ENCODE data around the gene GPR135.
A peak's percentile ranks its signal among the peaks of the same experiment; 100 is the strongest.
"Not testable (repeated sequence)": the region's sequence is repeated elsewhere in the genome, so short reads cannot be mapped to it uniquely, and the experiment has no call there.

The GPR135 gene

DNA sequence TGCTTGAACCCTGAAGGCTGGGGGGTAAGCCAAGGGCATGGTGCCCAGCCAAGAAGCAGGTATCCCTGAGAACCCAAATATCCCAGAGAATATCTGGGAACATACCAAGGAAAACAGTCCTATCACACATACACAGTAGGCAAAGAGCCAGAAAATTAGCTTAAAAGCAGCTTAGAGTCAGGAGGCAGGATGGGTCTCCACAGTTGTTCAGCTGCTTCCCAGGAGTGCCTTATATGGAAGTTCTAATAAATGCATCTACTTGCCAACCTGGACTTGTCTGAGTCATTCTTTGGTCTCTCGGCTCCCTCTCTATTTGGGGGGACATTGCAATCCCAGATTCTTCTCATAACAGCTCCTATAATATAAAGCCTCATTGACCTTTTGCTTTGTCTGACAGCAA, 9.0 kb upstream of the GPR135 start:
- DNase-seq (ENCODE audit: low spot score) = no peak

DNA sequence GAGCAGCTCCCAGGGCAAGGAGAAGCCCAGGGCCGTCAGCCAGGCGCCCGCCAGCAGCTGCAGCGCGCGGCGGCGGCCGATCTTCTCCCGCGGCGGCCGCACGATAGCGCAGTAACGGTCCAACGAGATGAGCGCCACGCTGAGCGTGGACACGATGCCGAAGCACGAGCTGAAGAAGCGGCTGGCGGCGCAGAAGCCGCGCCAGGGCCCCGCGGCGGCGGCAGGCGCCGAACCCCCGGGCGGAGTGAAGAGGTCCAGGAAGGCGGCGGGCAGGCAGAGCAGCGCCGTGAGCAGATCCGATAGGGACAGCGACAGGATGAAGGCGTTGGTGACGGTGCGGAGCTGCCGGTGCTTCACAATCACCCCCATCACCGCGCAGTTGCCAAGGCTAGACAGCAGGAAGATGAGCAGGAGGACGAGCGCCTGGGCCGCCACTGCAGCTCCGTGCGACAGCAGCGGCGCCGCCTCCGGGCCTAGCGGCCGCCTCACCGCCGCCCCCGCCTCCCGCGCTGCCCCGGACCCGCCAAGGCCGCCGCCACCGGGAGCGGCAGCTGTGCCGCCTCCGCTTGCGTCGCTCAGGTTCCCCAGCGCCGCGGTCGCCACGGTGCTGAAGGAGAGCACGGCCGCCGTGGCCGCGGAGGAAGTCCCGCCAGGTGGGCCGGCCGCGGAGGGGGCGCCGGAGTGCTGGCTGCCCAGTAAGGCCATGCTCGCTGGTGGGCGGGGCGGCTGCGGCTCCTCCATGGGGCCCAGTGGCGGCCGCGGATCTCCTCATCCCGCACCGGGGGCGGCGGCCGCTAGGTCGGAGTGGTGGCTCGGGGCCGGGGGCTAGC, 479 bp downstream of the GPR135 start:
- peak; percentile 55 for DNase-seq (ENCODE audit: low spot score)

DNA sequence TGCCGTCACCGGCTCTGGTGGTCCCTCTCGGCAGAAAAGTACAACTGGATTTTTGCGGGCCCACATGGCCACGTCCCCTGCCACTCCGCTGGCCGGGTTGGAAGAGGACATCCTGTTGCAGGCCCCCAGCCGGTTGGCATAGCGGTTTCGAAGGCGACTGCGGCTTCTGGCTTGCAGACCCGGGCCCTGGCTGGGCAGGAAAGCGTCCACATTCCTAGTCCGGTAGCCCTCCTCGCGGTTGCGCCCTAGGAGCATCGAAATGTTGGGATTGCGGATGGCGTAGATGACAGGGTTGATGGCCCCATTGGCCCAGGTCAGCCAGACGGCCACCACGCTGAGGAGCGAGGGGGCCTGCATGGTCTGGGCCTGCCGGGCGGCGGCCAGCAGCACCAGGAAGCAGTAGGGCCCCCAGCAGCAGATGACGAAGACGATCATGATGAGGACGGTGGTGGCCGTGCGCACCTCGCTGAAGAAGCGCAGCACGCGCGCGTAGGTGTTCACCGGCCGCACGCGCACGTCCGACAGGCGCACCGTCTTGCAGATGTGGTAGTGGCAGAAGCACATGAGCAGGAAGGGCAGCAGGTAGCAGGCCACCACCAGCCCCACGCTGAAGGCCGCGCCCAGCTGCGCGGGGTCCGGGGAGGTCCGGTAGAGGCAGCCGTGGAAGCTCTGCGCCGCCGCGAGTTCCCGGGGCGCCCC, 1.2 kb downstream of the GPR135 start:
- DNase-seq (ENCODE audit: low spot score) = no peak

DNA sequence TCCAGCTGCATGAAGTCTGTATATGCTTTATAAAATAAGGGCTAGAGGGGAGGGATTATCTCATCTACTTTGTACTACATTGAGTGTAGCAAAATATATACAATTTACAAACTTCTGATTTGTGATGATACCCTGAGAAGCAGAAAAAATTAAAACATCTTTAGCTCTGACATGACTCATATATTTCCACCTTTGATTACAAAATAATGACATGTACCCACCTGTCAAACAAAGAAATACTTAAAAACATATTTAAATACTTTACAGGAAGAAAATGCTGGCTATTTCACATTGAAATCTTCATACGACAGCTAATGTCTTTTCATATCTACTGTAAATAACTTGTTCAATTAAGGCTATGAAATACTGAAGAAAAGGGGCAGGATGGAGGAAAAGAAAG, 3.3 kb downstream of the GPR135 start:
- no peak for DNase-seq (ENCODE audit: low spot score)

DNA sequence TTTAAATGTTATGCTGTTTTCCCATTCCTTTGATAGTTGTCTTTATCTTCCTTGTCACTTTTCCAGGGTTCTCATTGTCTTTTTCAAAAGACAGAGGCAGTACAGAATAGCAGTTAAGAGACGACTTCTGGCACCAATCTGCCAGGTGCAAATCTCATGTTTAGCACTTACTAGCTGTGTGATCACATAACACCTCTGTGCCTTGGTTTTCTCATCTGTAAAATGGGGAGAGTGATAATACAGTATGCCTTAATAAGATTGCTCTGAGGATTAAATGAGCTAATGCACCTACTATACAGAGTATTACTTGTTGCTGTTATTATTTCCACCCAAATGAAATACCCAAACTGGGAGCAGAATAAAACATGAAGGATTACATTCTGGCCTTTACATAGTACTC, 4.8 kb downstream of the GPR135 start:
- DNase-seq (ENCODE audit: low spot score) = no peak

DNA sequence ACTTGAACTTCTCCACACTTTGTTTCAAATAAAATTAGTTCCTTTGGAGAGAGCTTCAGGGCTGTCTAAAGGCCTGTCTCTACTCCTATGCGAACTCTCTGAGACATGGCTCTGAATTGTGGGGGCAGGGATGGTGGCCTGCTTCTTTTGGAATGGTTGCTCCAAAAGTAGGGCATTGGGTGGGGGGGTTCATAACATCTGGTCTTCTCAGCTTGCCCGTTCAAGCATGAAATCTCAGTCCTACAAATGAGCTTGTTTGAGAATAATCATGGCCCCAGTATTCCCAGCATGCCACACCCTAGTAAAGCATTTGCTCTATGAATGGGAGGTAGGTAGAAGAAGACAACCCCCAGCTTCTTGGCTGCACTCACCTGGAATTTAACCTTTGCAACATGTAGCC, 6.7 kb downstream of the GPR135 start:
- no peak for DNase-seq (ENCODE audit: low spot score)

DNA sequence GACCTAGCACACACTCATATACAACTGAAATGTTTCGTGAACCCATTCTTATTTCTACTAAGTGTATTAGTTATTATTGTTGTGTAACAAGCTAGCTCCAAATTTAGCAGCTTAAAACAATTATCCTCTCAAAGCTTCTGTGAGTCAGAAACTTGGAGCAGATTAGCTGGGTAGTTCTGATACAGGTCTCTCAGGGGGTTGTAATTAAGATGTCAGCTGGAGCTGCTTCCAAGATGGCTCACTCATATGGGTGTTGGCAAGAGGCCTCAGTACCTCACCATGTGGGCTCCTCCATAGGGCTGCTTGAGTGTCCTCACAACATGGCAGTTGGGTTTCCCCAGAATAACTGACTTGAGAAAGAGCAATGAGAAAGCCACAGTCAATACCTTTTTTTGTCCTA, 9.8 kb downstream of the GPR135 start:
- DNase-seq (ENCODE audit: low spot score) = no peak

DNA sequence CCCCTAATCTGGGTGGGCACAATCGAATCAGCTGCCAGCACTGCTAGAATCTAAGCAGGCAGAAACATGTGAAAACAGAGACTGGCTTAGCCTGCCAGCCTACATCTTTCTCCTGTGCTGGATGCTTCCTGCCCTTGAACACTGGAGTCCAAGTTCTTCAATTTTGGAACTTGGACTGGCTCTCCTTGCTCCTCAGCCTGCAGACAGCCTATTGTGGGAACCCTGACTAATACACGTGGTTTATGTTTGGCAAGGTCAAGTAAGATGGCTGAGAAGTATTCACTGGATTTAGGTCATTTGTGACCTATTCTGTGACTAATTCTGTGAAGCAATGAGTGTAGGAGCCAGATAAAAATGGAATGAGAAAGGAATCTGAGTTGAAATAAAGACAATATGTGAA, 11.0 kb downstream of the GPR135 start:
- peak; percentile 75 for DNase-seq (ENCODE audit: low spot score)

DNA sequence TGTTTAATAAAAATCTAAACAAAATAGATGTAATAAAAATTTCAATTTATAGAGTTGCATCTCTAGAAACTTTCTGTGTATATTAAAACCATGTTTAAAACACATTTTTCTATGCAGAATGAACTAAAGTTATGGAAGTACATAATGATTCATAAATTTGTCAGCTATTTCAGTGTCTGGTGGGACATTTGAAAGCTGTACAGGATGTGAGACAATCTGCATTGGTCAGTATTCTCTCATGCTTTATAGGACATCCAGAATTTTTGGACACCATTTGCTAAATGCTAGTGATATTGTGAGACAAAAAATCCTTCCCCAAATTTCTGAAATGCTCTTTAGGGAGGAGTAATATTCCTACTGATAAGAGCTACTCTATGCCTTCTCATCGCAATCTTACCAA, 13.3 kb downstream of the GPR135 start:
- DNase-seq (ENCODE audit: low spot score) = no peak

DNA sequence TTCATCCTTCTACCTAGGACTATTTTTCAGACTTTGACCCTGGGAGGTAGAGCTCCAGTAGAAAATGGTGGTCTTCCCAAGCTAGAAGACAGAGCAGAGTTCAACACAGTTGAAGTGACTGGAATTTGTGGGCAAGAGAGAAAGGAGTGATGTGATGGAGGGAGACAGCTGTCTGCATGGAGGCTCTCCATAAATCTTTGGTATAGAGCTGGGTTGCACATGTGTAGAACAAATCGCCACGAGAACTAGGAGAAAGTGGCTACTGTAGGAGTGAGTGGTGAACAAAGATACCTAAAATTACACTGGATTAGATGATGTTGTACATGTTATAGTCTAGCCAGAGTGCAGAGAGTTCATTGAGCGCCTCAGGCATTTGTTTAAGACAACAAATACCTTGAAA, 14.5 kb downstream of the GPR135 start:
- no peak for DNase-seq (ENCODE audit: low spot score)

DNA sequence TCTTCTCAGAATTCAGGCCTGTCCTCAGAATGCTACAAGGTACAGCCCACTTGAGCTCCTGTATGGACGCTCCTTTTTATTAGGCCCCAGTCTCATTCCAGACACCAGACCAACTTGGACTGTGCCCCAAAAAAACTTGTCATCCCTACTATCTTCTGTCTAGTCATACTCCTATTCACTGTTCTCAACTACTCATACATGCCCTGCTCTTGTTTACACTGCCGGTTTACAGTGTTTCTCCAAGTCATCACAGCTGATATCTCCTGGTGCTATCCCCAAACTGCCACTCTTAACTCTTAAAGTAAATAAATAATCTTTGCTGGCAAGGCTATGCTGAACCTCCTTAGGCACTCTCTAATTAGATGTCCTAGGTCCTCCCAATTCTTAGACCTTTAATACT, 16.5 kb downstream of the GPR135 start:
- DNase-seq (ENCODE audit: low spot score) = not testable (repeated sequence)

DNA sequence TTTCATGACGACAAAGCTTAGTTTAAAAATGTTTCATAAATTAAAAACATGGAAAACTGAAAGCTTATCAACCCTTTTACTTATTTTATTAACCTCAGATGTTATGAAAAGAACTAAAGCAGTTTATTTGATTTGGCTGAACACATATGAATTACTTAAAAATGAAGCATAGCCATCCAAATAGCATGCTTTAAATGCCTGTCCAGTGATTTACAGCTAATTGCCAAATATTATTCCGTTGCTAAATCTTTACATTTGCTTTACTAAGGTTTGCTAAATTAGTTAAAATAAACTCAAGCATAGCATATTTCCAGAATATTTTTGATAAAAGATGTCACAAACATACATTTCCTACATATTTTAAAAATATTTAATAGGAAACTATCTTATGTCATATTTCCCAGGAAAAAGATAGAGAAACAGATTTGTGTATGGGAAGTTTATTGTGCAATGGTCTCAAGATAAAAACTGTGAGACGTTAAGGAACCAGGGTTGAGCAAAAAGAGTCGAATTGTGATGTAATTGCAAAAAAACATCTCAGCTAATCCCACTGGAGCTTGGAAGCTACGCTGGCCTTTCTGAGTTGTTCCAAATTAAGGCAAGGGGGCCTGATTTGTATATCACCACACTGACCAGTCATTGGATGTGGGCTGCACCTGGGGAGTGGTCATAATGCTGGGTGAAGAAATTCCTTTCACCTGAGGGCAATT, 25.8 kb downstream of the GPR135 start:
- DNase-seq (ENCODE audit: low spot score) = peak; percentile 30

DNA sequence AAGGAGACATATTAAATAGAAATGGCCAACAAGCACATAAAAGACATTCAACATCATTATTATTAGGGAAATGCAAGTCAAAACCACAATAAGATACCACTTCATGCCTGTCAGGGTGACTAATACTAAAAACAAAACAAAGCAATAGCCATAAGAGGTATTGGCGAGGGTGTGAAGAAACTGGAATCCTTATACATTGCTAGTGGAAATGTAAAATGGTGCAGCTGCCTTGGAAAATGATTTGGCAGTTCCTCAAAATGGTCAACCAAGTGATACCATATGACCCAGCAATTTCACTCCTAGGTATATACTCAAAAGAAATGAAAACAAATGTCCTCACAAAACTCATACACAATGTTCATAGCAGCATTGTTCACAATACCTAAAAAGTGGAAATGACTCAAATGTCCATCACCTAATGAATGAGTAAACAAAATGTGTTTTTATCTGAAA, 27.0 kb downstream of the GPR135 start:
- DNase-seq (ENCODE audit: low spot score) = no peak

DNA sequence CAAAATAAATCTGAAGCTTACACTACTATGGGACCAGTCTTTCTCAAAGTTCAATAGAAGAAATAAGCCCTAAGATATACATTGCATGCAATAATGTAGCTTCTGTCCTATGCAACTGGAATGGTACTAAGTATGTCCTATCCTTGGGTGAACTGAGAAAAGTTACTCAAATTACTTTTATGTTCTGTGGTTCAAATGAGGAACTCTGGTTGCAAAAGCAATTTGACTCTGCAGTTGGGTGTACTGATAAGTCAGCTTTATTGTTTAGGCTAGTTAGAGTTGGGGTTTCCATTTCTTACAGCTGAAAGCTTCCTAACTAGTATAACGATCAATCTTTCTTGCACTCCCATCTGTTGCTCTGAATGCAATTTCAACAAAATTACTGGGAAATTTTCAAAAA, 29.2 kb downstream of the GPR135 start:
- no peak for DNase-seq (ENCODE audit: low spot score)

DNA sequence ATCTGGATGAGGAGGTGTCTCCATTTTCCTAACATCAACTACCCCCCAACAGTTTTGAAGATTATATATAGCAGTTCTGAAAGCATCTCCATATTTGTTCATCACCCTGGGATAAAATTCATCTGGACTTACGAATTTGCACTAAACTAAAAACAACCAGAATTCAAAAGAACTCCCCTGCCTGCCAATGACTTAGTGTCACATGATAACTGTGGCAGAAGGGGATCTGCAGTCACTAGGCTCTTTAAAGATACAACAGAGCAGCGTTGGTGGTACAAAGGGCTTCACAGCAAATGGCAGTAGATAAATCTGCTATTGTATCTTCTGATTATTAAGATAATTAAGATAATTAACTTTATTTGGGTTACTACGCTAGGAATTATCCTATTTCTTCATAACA, 30.1 kb downstream of the GPR135 start:
- no peak for DNase-seq (ENCODE audit: low spot score)

DNA sequence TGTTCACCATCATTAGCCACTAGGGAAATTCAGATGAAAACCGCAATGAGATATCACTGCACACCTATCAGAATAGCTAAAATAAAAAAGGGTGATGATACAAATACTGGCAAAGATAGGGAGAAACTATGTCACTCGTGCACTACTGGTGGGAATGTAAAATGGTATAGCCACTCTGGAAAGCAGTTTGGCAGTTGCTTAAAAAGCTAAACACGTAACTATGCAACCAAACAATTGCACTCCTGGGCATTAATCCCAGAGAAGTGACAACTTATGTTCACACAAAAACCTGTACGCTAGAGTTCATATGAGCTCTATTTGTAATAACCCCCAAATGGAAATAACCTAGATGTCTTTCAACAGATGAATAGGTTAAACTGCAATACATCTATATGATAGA, 35.4 kb downstream of the GPR135 start:
- DNase-seq (ENCODE audit: low spot score) = no peak

DNA sequence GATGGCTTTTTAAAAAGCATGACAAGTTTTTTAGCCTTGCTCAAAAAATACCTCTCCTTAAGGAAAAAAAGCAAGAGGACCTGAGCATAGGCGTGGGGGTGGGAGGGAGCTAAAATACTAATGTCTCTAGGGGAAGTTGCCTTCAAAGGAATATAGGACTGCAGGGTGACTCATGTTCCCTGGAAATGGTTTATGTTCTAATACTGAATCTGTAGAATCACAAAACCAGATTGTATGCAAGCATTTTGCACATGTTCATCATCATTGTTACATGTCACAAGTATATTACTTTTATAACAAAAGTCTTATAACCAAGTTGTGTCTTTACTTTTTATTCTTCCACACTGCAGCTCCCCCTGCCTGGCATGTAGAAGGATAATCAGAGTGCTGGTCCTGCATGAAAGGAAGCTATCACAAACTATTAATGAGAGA, 36.6 kb downstream of the GPR135 start:
- DNase-seq (ENCODE audit: low spot score) = peak; percentile 68

DNA sequence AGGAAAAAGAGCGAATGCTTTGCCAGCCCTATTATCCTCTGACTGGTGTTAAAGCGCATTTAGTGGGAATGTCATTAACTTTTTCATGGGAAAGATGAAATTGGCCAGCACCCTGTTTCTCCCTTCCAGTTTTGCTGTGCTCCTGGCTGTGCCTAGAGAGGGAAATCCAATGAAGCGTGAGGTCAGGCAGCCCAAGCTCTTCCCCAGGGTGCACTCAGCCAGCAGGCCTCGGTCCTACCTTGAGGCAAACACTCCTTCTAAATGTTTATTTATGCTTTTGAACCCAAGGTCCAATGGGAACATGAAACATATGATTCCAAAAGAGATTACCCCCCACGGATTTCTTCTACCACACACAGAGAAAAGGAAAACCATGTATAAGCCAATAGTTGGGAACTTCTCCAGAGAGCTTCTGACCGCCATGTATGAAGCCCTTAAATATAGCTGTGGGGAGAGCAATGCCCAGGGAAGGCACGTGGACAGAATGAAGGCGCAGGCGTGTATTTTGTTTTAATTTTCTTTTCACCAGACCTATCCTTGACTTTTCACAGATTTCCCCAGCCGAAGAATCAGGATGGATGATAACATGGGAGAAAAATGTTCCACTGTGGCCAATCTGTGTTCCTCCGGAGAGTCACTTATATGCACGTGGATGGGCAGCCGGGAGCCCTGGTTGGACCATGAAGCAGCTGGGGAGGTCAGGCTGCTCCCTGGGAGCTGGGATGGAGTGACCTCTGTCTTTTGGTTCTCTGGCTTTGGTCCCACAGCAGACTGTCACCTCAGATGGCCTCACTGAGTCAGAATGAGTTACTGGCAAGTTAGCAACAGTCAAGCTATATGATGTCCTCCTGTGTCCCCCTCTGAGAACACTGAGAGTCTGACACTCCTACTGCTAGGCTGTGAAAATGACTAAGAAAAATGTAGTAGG, 37.3 kb downstream of the GPR135 start:
- DNase-seq (ENCODE audit: low spot score) = peak; percentile 53

DNA sequence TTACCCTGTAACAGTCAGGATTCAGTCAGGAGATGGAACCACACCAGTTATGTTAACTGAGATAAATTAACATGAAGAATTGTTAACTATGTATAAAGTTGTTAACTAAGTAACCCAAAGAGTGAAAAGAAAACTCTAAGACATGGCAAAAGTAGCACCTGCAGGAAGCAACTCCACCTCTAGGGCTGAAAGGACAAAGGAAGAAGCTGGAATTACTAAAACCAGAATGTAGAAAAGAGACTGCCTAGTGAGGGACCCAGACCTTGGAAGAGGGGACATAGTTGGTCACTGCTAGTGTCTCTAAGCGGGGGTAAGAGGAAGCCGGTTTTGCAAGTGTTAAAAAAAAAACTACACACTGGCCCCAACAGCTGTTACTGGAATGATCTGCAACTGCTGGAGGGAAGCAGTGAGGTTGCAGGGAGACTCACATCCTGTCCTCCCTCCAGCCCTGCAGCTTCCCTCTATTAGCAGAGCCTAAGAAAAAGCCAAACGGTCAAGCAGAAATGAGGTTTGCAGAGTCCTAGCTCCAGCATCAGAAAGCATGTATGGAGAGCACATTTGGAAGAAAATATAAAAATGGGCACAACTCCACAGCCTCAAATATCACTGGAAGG, 39.8 kb downstream of the GPR135 start:
- no peak for DNase-seq (ENCODE audit: low spot score)

DNA sequence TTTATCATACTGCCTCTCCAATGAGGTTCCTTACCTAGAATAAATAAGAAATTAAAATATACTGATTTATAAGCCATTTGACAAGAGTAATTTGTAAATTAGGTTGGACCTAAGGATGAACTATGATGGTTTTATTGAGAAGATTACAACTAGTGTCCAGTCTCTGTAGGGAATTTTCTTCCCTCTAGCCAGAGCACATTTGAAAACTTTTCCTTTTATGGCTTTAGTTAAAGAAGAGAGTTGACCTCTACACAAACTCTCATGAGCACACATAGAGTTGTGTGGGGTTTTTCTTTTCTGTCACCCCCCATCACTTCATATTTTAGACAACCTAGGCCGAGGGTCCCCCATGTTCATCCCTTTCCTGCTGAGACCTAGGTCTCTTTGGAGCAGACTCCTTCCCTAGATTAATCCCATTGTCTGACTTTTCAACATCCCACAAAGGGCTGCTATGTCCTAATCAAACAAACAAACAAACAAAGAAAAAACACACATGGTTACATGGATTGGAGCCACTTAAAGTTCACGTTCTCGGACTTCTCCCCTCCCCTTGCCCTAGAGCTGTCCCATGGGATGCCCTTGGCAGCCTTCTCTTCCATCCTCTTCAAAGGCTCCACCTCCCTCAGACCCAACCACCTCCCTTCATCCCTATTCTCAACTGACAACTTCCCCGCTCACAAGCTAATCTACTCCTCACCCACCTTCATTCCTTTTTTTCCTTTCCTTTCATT, 40.7 kb downstream of the GPR135 start:
- no peak for DNase-seq (ENCODE audit: low spot score)

Measured in hepatic stellate cell (primary cell).